Endothelial cell of umbilical vein (primary cell): ENCODE data around the gene MRAP. TPM values are rescaled to one million over a fixed set of nuclear protein-coding genes. Genes with fewer than 3 reads are reported as not detected.

Experiments
- BruUV-seq: library from RNA; stranded (reverse); fragments of 400-500 nt; replicated peaks from 2 replicates; lab custom pipeline; 2021; lab: Mats Ljungman, UMichigan
- CTCF ChIA-PET: fragments of 300-600, 350-600 bp; sonication (Branson Sonifier 250); formaldehyde crosslinking; loops from one replicate; lab custom pipeline; 2021; ENCODE audit warnings: antibody characterized with exemption, inconsistent platforms; lab: Charles Lee
- POLR2A ChIA-PET: fragments of 300-600, 350-600 bp; sonication (Branson Sonifier 250); formaldehyde crosslinking; loops from one replicate; lab custom pipeline; 2021; ENCODE audit warnings: antibody characterized with exemption, inconsistent platforms; lab: Charles Lee
- DNase-seq: peaks from one replicate; pipeline ENCODE4 v3.0.0-alpha.2; 2011; ENCODE audit warnings: low read depth, low spot score
- FAIRE-seq: peaks from 2 replicates; lab custom pipeline; 2011; peaks lifted over from hg19 to GRCh38; lab: Jason Lieb, UNC
- H2AFZ ChIP-seq: 2 replicates; pipeline ENCODE4 v1.6.0; 2012; ENCODE audit warnings: low read depth, low read length, control low read depth, inconsistent platforms
- H3K27ac ChIP-seq: 2 replicates; pipeline ENCODE4 v1.5.1; 2011; ENCODE audit warnings: low read depth, mild to moderate bottlenecking, control low read depth, low read length, moderate library complexity; ENCODE audit not compliant: insufficient read depth
- H3K27me3 ChIP-seq, 2 experiments: 2 replicates each; pipeline versions ENCODE4 v1.6.0 to v1.6.1; 2011; ENCODE audit warnings: low read length in 2 of 2, mixed read lengths in 1 of 2; ENCODE audit not compliant: control insufficient read depth in 2 of 2, insufficient read depth in 2 of 2
- H3K36me3 ChIP-seq, 2 experiments: 2 replicates in 1 of 2; 3 replicates in 1 of 2; pipeline ENCODE4 v1.5.1; 2011; ENCODE audit warnings: low read length in 2 of 2, mild to moderate bottlenecking in 1 of 2, moderate library complexity in 1 of 2; ENCODE audit not compliant: control insufficient read depth in 2 of 2, insufficient read depth in 2 of 2; ENCODE audit errors: extremely low read depth in 1 of 2
- H3K4me1 ChIP-seq: 3 replicates; pipeline ENCODE4 v1.5.1; 2011; ENCODE audit warnings: mild to moderate bottlenecking, low read length; ENCODE audit not compliant: control insufficient read depth, insufficient read depth; ENCODE audit errors: extremely low read depth
- H3K4me2 ChIP-seq: 2 replicates; pipeline ENCODE4 v1.6.1; 2011; ENCODE audit warnings: low read length, control low read depth, mixed read lengths; ENCODE audit not compliant: insufficient read depth
- H3K4me3 ChIP-seq, 3 experiments: fragments of 200-600 bp in 1 of 3; sonication (generic), shearing (Covaris generic) in 1 of 3; replicated peaks in 1 of 3; 2 replicates each; pipeline ENCODE4 v1.5.1; 2011 to 2016; ENCODE audit warnings: control low read depth in 3 of 3, low read length in 3 of 3, mild to moderate bottlenecking in 2 of 3, inconsistent platforms in 1 of 3, low read depth in 1 of 3, moderate library complexity in 1 of 3; ENCODE audit not compliant: insufficient read depth in 1 of 3
- H3K79me2 ChIP-seq: 2 replicates; pipeline ENCODE4 v1.6.0; 2012; ENCODE audit warnings: low read length, inconsistent platforms; ENCODE audit not compliant: control insufficient read depth, insufficient read depth
- H3K9ac ChIP-seq: replicated peaks from 2 replicates; pipeline ENCODE3; 2011; ENCODE audit warnings: low read length, control low read depth; ENCODE audit not compliant: insufficient read depth; ENCODE audit errors: extremely low read depth
- H3K9me1 ChIP-seq: replicated peaks from 3 replicates; pipeline ENCODE4 v1.6.0; 2011; ENCODE audit warnings: mild to moderate bottlenecking, low read length; ENCODE audit not compliant: control insufficient read depth, insufficient read depth; ENCODE audit errors: extremely low read depth
- H3K9me3 ChIP-seq: replicated peaks from 2 replicates; pipeline ENCODE4 v1.5.1; 2012; ENCODE audit warnings: low read length, inconsistent platforms; ENCODE audit not compliant: control insufficient read depth, insufficient read depth
- H4K20me1 ChIP-seq: replicated peaks from 2 replicates; pipeline ENCODE3; 2011; ENCODE audit warnings: mild to moderate bottlenecking, low read length; ENCODE audit not compliant: control insufficient read depth, insufficient read depth; ENCODE audit errors: extremely low read depth
- EZH2 ChIP-seq: IDR thresholded peaks from 2 replicates; pipeline ENCODE4 v1.6.1; 2012; ENCODE audit warnings: borderline replicate concordance, low read depth, mild to moderate bottlenecking, moderate library complexity, low read length, inconsistent platforms; ENCODE audit not compliant: severe bottlenecking
- FOS ChIP-seq: IDR thresholded peaks from 2 replicates; pipeline ENCODE4 v1.6.1; 2011; ENCODE audit warnings: mild to moderate bottlenecking, low read length, moderate library complexity, borderline replicate concordance; ENCODE audit not compliant: insufficient read depth
- GATA2 ChIP-seq: IDR thresholded peaks from 2 replicates; pipeline ENCODE4 v1.7.0; 2011; ENCODE audit warnings: low read depth, mild to moderate bottlenecking, moderate library complexity, mixed read lengths, low read length; ENCODE audit not compliant: insufficient read length, insufficient read depth
- JUN ChIP-seq: IDR thresholded peaks from 2 replicates; pipeline ENCODE4 v1.6.1; 2011; ENCODE audit warnings: borderline replicate concordance, low read depth; ENCODE audit not compliant: insufficient read length, insufficient read depth
- MYC ChIP-seq: IDR thresholded peaks from one replicate; pipeline ENCODE4 v1.6.1; 2011; ENCODE audit warnings: mild to moderate bottlenecking, low read depth, low read length
- POLR2A ChIP-seq: IDR thresholded peaks from 2 replicates; pipeline ENCODE4 v1.6.1; 2012; ENCODE audit warnings: low read depth, mild to moderate bottlenecking, control low read depth, low read length
- POLR2AphosphoS5 ChIP-seq: IDR thresholded peaks from 2 replicates; pipeline ENCODE4 v1.6.1; 2012; ENCODE audit warnings: low read depth, mild to moderate bottlenecking, control low read depth, low read length, moderate library complexity; ENCODE audit not compliant: insufficient read depth
- dilution Hi-C: fragments of 300-500 bp; cut with MboI; formaldehyde crosslinking; loops from one replicate; pipeline ENCODE4 v1.15.0; 2019; ENCODE audit warnings: low sequenced_read_pairs; ENCODE audit not compliant: extremely low pct_ligation_motif_present
- intact Hi-C: fragments of 100-400 bp; cut with micrococcal nuclease; formaldehyde crosslinking; loops from one replicate; pipeline ENCODE4 v1.10.0; 2022
- polyA plus RNA-seq, 4 experiments: library from polyadenylated mRNA; depleted of rRNA in 3 of 4; stranded (reverse) in 3 of 4; unstranded in 1 of 4; fragments of >200 nt; gene quantifications; 2 replicates each; pipeline versions ENCODE4 v1.2.1 to v1.2.3, GENCODE V29; 2011 to 2012; ENCODE audit warnings: missing spikeins in 1 of 4
- total RNA-seq: library from RNA; stranded (reverse); gene quantifications from 2 replicates; pipeline ENCODE4 v1.2.3, GENCODE V29; 2021

Gene MRAP
- total and polyA plus RNA-seq, 2 donors (not counting 3 experiments of a cell fraction or from before 2014, with no cell fraction given) = not detected

DNA sequence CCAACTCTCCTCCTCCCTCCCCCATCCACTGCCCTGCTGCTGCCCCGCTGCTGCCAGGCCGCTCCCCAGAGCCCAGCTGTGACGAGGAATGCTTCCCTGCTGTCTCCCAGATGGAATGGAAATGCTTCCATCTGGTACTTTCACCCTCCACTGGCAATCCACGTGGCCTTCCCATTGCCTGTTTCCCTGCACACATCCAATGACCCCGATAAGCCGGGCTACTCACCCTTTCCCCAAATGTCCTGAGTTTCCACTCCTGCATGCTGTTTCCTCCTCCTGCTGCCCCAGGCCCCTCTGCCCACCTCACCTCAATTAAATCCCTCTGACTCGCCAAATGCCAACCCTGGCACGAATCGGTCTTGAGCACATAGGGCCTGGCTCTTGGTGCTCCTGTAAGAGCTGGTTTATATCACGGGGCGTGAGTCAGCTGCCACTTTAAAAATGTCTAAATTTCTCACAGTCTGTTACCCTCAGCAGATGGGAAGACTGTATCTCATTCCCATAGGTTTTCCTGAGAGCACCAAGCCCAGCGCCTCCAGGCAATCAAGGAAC, 36.4 kb downstream of the MRAP start:
- FAIRE-seq (no peak), DNase-seq (no peak)
- peaks cover 15% of the 10 kb centered on the region for H3K4me1 ChIP-seq
- H3K27ac ChIP-seq = no peak overlapping the region
- H3K36me3 ChIP-seq = peaks cover 15 to 39% of the 10 kb centered on the region in 2 experiments
- intact Hi-C loops = no loop called here
- no peaks in the 10 kb centered on the region for H3K27me3 ChIP-seq
- H3K9ac ChIP-seq = no peak overlapping the region
- H3K9me1 ChIP-seq = no peaks in the 10 kb centered on the region
- H3K9me3 ChIP-seq = no peaks in the 10 kb centered on the region
- no peaks in the 10 kb centered on the region for H3K79me2 ChIP-seq
- BruUV-seq = no TSS peak
- dilution Hi-C loops = no loop called here
- TF ChIP-seq POLR2AphosphoS5 (no peak), EZH2 (no peak), MYC (no peak), JUN (no peak), POLR2A (no peak), GATA2 (no peak), FOS (no peak)
- CTCF ChIA-PET = interaction anchor here (1.2 kb wide), 1 partner anchor 266 kb away, joined by 5 read pairs; no protein-coding TSS in a partner anchor
- no peaks in the 10 kb centered on the region for H4K20me1 ChIP-seq
- H2AFZ ChIP-seq = no peak overlapping the region
- no peak overlapping the region for H3K4me3 ChIP-seq
- H3K4me2 ChIP-seq = no peak overlapping the region
- POLR2A ChIA-PET = no interaction called here
